Loucy (cell line): ENCODE results near the gene DCAF11.

Experiments used
- H2AFZ ChIP-seq: fragments of 200-600 bp; sonication (generic); 2 replicates; pipeline ENCODE4 v1.6.0; 2016; ENCODE audit warnings: antibody characterized with exemption, mild to moderate bottlenecking, low read length, moderate library complexity
- H3F3A ChIP-seq: fragments of 200-600 bp; 2 replicates; pipeline ENCODE4 v1.6.0; 2016; ENCODE audit warnings: antibody characterized with exemption, low read depth, mild to moderate bottlenecking
- H3K27me3 ChIP-seq: fragments of 200-600 bp; sonication (generic); 2 replicates; pipeline ENCODE4 v1.6.1; 2014; ENCODE audit warnings: low read length, mild to moderate bottlenecking; ENCODE audit not compliant: insufficient read depth, poor library complexity, severe bottlenecking
- H3K36me3 ChIP-seq: fragments of 200-600 bp; sonication (generic); 2 replicates; pipeline ENCODE4 v1.6.1; 2016; ENCODE audit warnings: low read length; ENCODE audit not compliant: insufficient read depth
- H3K4me1 ChIP-seq: fragments of 200-600 bp; sonication (generic); 2 replicates; pipeline ENCODE4 v1.5.1; 2014; ENCODE audit warnings: low read length, mild to moderate bottlenecking; ENCODE audit not compliant: insufficient read depth, poor library complexity, severe bottlenecking
- H3K4me2 ChIP-seq: fragments of 200-600 bp; sonication (generic); 2 replicates; pipeline ENCODE4 v1.6.0; 2014; ENCODE audit warnings: antibody characterized with exemption, low read length, low read depth, mild to moderate bottlenecking; ENCODE audit not compliant: poor library complexity, severe bottlenecking
- H3K4me3 ChIP-seq: fragments of 200-600 bp; sonication (generic); 2 replicates; pipeline ENCODE4 v1.5.1; 2014; ENCODE audit warnings: low read length, mild to moderate bottlenecking, mixed read lengths; ENCODE audit not compliant: poor library complexity, severe bottlenecking
- H3K79me2 ChIP-seq: fragments of 200-600 bp; sonication (generic); 2 replicates; pipeline ENCODE4 v1.6.1; 2014; ENCODE audit warnings: low read length; ENCODE audit not compliant: insufficient read depth
- H3K9ac ChIP-seq: fragments of 200-600 bp; sonication (generic); 2 replicates; pipeline ENCODE4 v1.6.0; 2014; ENCODE audit warnings: mild to moderate bottlenecking, low read depth, low read length, moderate library complexity; ENCODE audit not compliant: poor library complexity, severe bottlenecking
- H3K9me2 ChIP-seq: fragments of 200-600 bp; sonication (generic); replicated peaks from 2 replicates; pipeline ENCODE4 v1.6.1; 2016; ENCODE audit warnings: low read depth, low read length, mixed read lengths
- H3K9me3 ChIP-seq: fragments of 200-600 bp; sonication (generic); 2 replicates; pipeline ENCODE4 v1.6.1; 2014; ENCODE audit warnings: mild to moderate bottlenecking, antibody characterized with exemption, low read length, low read depth; ENCODE audit not compliant: insufficient read depth
- H4K20me1 ChIP-seq: fragments of 200-600 bp; sonication (generic); 2 replicates; pipeline ENCODE4 v1.6.0; 2014; ENCODE audit warnings: antibody characterized with exemption, low read length, mild to moderate bottlenecking; ENCODE audit not compliant: insufficient read depth, poor library complexity, severe bottlenecking
- EZH2phosphoT487 ChIP-seq: fragments of 200-600 bp; IDR thresholded peaks from 2 replicates; pipeline ENCODE4 v1.6.1; 2018; ENCODE audit warnings: antibody characterized with exemption, mild to moderate bottlenecking, moderate library complexity, borderline replicate concordance
- TF ChIP-seq, protein P1 (sequence below): fragments of 200-600 bp; sonication (generic); conservative IDR thresholded peaks from 2 replicates; pipeline ENCODE4 v1.5.1; 2014; ENCODE audit warnings: mild to moderate bottlenecking, antibody characterized with exemption, low read length

The DCAF11 gene

DNA sequence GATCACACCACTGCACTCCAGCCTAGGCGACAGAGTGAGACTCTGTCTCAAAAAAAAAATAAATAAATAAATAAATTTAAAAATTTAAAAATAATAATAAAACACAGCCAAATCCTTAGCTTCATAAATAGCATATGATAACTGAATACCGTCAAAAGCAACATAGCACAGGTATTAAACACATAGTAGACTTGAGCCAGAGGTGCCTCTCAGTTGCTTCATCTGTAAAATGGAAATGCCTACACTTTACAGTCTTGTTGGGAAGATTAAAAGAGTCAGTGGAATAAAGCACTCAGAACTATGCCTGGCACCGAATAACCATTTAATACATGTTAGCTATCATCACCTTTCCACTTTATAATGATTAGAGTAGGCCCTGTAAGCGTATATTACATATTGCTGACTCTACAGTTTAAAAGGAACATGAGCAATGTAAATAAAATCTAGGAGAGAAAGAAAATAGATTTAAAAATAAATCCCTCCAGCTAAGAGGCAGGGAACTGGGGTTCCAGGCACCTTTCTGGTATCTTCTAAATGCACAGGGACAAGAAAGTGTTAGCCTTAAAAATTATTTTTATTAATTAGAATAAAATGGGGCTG is 7.8 kb upstream of the DCAF11 start:
- Histone ChIP-seq H3K9ac (no peak overlapping the region), H3F3A (no peaks in the 10 kb centered on the region), H3K4me3 (no peak overlapping the region), H3K9me3 (no peaks in the 10 kb centered on the region), H2AFZ (no peak overlapping the region), H3K4me2 (no peak overlapping the region), H3K9me2 (no peaks in the 10 kb centered on the region), H3K36me3 (no peaks in the 10 kb centered on the region), H3K4me1 (peaks cover 8% of the 10 kb centered on the region), H3K27me3 (no peaks in the 10 kb centered on the region), H4K20me1 (no peaks in the 10 kb centered on the region), H3K79me2 (no peaks in the 10 kb centered on the region)
- TF ChIP-seq, protein P1, sequence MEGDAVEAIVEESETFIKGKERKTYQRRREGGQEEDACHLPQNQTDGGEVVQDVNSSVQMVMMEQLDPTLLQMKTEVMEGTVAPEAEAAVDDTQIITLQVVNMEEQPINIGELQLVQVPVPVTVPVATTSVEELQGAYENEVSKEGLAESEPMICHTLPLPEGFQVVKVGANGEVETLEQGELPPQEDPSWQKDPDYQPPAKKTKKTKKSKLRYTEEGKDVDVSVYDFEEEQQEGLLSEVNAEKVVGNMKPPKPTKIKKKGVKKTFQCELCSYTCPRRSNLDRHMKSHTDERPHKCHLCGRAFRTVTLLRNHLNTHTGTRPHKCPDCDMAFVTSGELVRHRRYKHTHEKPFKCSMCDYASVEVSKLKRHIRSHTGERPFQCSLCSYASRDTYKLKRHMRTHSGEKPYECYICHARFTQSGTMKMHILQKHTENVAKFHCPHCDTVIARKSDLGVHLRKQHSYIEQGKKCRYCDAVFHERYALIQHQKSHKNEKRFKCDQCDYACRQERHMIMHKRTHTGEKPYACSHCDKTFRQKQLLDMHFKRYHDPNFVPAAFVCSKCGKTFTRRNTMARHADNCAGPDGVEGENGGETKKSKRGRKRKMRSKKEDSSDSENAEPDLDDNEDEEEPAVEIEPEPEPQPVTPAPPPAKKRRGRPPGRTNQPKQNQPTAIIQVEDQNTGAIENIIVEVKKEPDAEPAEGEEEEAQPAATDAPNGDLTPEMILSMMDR, result no peak
- no peak for TF ChIP-seq EZH2phosphoT487

DNA sequence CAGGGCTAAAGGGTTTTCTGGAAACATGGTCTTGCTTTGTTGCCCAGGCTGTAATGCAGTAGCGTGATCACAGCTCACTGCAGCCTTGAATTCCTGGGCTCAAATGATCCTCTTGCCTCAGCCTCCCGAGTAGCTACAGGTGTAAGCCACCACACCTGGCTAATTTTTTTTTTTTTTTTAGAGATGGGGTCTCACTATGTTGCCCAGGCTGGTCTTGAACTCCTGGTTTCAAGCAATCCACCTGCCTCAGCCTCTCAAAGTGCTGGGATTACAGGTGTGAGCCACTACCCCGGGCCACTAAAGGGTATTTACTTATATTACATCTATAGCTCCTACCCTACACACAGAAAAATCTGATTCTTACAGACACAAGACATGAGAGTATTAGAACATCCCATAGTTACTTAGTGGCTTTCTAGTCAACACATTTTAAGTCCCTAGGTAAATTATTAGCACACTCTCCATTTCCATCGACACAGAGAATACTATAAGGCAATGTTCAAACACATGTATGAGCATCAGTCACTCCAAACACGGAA is 6.2 kb upstream of the DCAF11 start:
- peaks cover 2% of the 10 kb centered on the region; the same call in 1 of the 2 replicates for H3K79me2 ChIP-seq
- H3K4me3 ChIP-seq, result peak overlapping the region; percentile 29
- peak overlapping the region; percentile 54 for H3K4me2 ChIP-seq
- peak overlapping the region; percentile 65; the same call in 1 of the 2 replicates for H2AFZ ChIP-seq
- peak overlapping the region; percentile 42 for H3K9ac ChIP-seq
- peaks cover 8% of the 10 kb centered on the region for H3K4me1 ChIP-seq
- peaks cover 2% of the 10 kb centered on the region; the same call in 1 of the 2 replicates for H3F3A ChIP-seq
- H3K36me3 ChIP-seq, result no peaks in the 10 kb centered on the region
- no peaks in the 10 kb centered on the region for H3K9me3 ChIP-seq
- H4K20me1 ChIP-seq, result no peaks in the 10 kb centered on the region
- no peaks in the 10 kb centered on the region for H3K9me2 ChIP-seq
- H3K27me3 ChIP-seq, result no peaks in the 10 kb centered on the region
- TF ChIP-seq EZH2phosphoT487, result no peak
- TF ChIP-seq, protein P1, result no peak

DNA sequence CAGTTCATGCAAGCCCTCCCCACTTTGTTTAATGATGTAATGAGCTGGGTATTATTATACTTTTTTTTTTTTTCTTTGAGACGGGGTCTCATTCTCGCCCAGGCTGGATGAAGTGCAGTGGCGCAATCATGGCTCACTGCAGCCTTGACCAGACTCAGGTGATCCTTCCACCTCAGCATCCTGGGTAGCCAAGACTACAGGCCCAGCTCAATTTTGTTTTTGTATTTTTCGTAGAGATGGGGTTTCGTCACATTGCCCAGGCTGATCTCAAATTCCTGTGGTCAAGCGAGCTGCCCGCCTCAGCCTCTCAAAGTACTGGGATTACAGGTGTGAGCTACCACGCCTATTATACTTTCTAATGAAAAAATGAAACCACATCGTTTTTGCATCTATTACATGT is 4.5 kb upstream of the DCAF11 start:
- Histone ChIP-seq H3F3A (peaks cover 6% of the 10 kb centered on the region; the same call in 1 of the 2 replicates), H3K27me3 (no peaks in the 10 kb centered on the region), H3K4me1 (peaks cover 8% of the 10 kb centered on the region), H2AFZ (no peak overlapping the region), H3K9ac (no peak overlapping the region), H3K9me2 (no peaks in the 10 kb centered on the region), H3K4me3 (no peak overlapping the region), H3K4me2 (no peak overlapping the region), H4K20me1 (no peaks in the 10 kb centered on the region), H3K9me3 (no peaks in the 10 kb centered on the region), H3K79me2 (peaks cover 4% of the 10 kb centered on the region; the same call in 1 of the 2 replicates), H3K36me3 (no peaks in the 10 kb centered on the region)
- TF ChIP-seq EZH2phosphoT487, result no peak
- TF ChIP-seq, protein P1, result no peak
